GM12873 (cell line): Measurements from ENCODE around the gene NGF.

Experiments
- TF ChIP-seq, protein P1 (sequence below): IDR thresholded peaks from 2 replicates; pipeline ENCODE4 v1.5.1; 2012; ENCODE audit warnings: low read depth, mild to moderate bottlenecking, moderate library complexity, low read length, control low read depth; ENCODE audit not compliant: insufficient read depth; ENCODE audit errors: missing control alignments

The NGF gene

GRCh38 chr1:115323366-115324004 is 14.6 kb downstream of the NGF start:
- TF ChIP-seq, protein P1, sequence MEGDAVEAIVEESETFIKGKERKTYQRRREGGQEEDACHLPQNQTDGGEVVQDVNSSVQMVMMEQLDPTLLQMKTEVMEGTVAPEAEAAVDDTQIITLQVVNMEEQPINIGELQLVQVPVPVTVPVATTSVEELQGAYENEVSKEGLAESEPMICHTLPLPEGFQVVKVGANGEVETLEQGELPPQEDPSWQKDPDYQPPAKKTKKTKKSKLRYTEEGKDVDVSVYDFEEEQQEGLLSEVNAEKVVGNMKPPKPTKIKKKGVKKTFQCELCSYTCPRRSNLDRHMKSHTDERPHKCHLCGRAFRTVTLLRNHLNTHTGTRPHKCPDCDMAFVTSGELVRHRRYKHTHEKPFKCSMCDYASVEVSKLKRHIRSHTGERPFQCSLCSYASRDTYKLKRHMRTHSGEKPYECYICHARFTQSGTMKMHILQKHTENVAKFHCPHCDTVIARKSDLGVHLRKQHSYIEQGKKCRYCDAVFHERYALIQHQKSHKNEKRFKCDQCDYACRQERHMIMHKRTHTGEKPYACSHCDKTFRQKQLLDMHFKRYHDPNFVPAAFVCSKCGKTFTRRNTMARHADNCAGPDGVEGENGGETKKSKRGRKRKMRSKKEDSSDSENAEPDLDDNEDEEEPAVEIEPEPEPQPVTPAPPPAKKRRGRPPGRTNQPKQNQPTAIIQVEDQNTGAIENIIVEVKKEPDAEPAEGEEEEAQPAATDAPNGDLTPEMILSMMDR, result no peak

DNA sequence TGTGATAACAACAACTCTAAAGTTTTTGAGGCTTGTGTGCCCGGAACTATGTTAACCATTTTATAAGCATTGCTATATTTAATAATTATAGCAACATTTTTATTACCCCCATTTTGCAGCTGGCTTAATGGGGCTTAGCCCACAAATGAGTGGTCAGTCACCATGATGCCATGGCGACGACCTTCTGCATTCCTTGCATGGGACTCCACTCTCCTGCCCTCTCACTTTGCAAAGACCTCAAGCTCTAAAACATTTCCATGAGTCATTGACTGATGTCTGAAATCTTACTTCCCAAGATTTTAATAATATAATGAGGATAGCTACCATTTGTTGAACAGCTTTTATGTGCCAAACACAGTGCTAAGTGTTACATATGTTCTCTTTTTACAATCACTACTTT is 15.4 kb downstream of the NGF start:
- TF ChIP-seq, protein P1, result no peak

GRCh38 chr1:115320377-115320776 is 17.7 kb downstream of the NGF start:
- TF ChIP-seq, protein P1, result no peak

DNA sequence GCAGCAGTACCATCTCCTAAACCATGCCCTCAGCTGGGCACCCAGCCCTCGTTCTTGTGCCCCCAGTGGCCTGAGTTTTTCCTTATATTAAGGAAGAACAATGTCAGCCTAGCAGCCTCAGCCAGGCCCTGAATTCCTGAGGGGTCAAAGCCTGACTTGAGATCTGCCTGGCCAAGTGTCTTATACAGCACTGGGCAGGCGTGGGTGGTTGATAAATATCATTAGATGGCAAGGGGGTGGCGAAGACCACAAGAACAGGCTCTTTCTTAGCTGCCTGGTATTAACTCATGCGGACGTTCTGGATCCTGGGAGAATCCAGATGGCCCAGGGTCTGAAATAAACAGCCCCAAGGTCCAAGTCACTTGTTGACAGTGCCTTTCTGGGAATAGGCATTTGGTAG is 18.3 kb downstream of the NGF start:
- TF ChIP-seq, protein P1, result no peak

DNA sequence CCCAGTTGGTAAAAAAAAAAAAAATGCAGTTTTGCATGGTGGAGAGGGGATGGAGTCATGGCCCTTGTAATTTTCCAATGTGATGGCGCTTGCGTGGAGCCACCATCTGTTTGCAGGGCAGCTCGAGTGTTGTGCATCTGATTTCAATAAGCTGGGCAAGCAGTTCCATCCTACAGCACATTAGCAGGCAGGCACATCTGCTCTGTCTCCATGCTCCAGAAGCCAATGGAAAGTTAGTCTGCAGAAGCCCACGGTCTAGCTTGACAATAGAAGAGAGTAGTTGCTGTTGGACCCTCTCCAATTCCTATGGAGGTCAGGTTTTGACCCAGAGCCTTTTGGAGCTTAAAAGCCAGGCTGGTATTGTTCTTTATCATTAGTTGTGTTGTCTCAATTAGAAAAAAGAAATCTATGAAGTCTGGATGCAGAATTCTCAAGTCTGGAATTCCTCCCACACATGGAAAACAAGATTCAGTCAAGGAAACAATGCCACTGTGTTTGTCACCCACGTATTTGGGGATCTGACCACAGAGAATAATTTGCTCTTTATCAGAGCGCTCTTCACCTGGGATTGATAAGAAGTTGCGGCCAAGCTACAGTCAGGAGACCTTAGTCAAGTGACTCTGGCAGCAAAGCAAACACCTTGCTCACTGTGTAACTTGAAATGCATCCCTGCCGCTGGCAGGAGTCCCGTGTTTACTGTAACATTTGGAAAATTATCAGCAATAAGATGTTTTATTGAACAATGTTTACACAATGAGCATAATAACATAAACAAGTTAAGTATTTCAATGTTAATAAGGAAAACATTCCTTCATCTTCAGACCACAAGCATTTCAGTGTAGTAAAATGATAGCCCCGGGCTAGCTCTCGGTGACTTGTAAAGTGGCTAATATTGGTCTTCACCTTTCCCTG is 20.7 kb downstream of the NGF start:
- TF ChIP-seq, protein P1, result no peak

DNA sequence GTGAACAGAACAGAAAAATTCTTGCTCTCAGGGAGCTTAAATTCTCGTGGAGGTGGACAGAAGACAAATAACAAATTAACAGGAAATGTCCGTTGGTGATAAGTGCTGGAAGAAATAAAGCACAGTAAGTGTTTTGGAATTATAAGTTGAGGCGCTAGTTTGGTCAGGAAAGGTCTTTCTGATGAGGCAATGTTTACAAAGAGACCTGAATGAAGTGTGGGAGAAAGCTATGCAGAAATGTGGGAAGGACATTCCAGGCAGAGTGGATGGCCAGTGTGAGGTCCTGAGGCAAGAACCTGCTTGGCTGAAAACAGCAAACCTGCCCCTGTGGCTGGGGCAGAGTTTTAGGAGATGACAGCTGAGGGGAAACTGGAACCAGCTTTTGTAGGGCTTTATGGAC is 23.3 kb downstream of the NGF start:
- TF ChIP-seq, protein P1, result no peak

DNA sequence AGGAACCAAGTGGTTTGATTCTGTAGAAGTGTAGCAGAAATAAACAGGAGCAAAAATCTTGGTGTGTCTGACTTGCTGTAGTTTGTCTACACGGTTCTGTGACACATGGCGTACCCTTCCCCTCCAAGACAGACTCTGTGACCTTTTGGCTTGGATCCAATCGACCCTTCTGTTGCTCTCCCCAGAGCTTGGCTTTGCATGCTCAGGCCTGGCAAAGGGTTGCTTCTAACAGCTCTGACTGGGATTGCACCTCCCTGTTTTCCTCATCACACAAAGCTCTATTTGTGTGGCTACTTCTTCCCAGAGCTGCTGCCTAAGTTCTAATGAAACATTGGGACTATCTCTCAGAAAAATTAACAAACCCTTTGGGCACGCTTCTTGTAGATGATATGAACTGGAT is 24.0 kb downstream of the NGF start:
- TF ChIP-seq, protein P1, result no peak
